Measurements from ENCODE around the gene VTI1A.

DNA sequence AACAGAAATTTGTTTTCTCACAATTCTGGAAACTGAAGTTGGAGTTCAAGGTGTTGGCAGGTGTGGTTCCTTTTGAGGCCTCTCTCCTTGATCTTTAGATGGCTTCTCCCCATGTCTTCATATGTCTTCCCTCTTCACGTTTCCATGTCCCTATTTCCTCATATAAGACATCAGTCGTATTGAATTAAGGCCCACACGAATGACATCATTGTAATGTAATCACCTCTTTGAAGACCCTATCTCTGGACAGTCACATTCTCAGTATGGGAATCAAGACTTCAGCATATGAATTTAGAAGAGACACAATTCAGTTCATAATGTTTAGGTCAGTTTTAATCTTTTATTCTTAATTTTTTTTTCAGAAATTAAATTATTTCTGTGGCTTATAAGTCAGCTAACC is 19.8 kb downstream of the VTI1A start:
- TF ChIP-seq, protein P1, sequence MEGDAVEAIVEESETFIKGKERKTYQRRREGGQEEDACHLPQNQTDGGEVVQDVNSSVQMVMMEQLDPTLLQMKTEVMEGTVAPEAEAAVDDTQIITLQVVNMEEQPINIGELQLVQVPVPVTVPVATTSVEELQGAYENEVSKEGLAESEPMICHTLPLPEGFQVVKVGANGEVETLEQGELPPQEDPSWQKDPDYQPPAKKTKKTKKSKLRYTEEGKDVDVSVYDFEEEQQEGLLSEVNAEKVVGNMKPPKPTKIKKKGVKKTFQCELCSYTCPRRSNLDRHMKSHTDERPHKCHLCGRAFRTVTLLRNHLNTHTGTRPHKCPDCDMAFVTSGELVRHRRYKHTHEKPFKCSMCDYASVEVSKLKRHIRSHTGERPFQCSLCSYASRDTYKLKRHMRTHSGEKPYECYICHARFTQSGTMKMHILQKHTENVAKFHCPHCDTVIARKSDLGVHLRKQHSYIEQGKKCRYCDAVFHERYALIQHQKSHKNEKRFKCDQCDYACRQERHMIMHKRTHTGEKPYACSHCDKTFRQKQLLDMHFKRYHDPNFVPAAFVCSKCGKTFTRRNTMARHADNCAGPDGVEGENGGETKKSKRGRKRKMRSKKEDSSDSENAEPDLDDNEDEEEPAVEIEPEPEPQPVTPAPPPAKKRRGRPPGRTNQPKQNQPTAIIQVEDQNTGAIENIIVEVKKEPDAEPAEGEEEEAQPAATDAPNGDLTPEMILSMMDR (IDR thresholded peaks at IDR 0.05): no peak
- no peak for TF ChIP-seq POLR2A (IDR thresholded peaks at IDR 0.05)
- TF ChIP-seq EP300 (IDR thresholded peaks at IDR 0.05): no peak

All from ovary (tissue), 3 donors.